ENCODE data around the gene BBOF1. TPM values are rescaled to one million over a fixed set of nuclear protein-coding genes. Genes with fewer than 3 reads are reported as not detected.
"Not testable (repeated sequence)": the region's sequence is repeated elsewhere in the genome, so short reads cannot be mapped to it uniquely, and the experiment has no call there.

BBOF1 gene
- total and polyA plus RNA-seq, 2 experiments from 2014 or later: 6.4 to 18.2 TPM

GRCh38 chr14:73996731-73997107 lies 22.4 kb upstream of the BBOF1 start:
- Histone ChIP-seq H3K9me2 (ENCODE audit: insufficient read depth) (no peaks in the 10 kb centered on the region), H3K36me3 (ENCODE audit: low read depth) (peaks cover 5% of the 10 kb centered on the region; the same call in 1 of the 2 replicates), H4K20me1 (ENCODE audit: insufficient read depth) (no peaks in the 10 kb centered on the region), H3K27ac (no peak overlapping the region), H3K4me3 (no peak overlapping the region), H3K79me2 (ENCODE audit: insufficient read depth) (no peaks in the 10 kb centered on the region), H3K9ac (no peak overlapping the region), H3K4me1 (ENCODE audit: insufficient read depth) (no peaks in the 10 kb centered on the region), H3F3A (ENCODE audit: insufficient read depth) (no peaks in the 10 kb centered on the region), H2AFZ (no peak overlapping the region), H3K9me3 (ENCODE audit: low read depth) (no peaks in the 10 kb centered on the region), H3K27me3 (replicated peaks; ENCODE audit: insufficient read depth) (no peaks in the 10 kb centered on the region), H3K4me2 (ENCODE audit: unreplicated experiment) (no peak overlapping the region)
- in situ Hi-C loops (cut with MboI): no loop called here
- WGBS, 2 experiments (ENCODE audit: low coverage in 1 of 2, low lambda C conversion rate in 2 of 2, missing lambda C conversion rate in 2 of 2): 85 to 93% methylated on average over 2 of the region's 2 CpGs
- DNase-seq: no peak
- no peak for TF ChIP-seq EZH2 (IDR thresholded peaks at IDR 0.05; ENCODE audit: insufficient read depth, poor library complexity, severe bottlenecking)
- no peak for TF ChIP-seq EZH2phosphoT487 (IDR thresholded peaks at IDR 0.05; ENCODE audit: insufficient read depth, low read depth)

- Histone ChIP-seq H3F3A (ENCODE audit: insufficient read depth) (no peaks in the 10 kb centered on the region), H3K27ac (no peak overlapping the region), H3K4me3 (no peak overlapping the region), H3K36me3 (ENCODE audit: low read depth) (peaks cover 5% of the 10 kb centered on the region; the same call in 1 of the 2 replicates), H3K4me2 (ENCODE audit: unreplicated experiment) (no peak overlapping the region), H3K4me1 (ENCODE audit: insufficient read depth) (no peaks in the 10 kb centered on the region), H2AFZ (no peak overlapping the region), H3K9me2 (ENCODE audit: insufficient read depth) (no peaks in the 10 kb centered on the region), H3K9ac (no peak overlapping the region), H3K79me2 (ENCODE audit: insufficient read depth) (no peaks in the 10 kb centered on the region), H3K27me3 (replicated peaks; ENCODE audit: insufficient read depth) (no peaks in the 10 kb centered on the region), H4K20me1 (ENCODE audit: insufficient read depth) (no peaks in the 10 kb centered on the region), H3K9me3 (ENCODE audit: low read depth) (no peaks in the 10 kb centered on the region)
- 94 to 95% methylated on average over 1 of the region's 1 CpG for WGBS, 2 experiments (ENCODE audit: low coverage in 1 of 2, low lambda C conversion rate in 2 of 2, missing lambda C conversion rate in 2 of 2)
- TF ChIP-seq EZH2 (IDR thresholded peaks at IDR 0.05; ENCODE audit: insufficient read depth, poor library complexity, severe bottlenecking) (no peak), EZH2phosphoT487 (IDR thresholded peaks at IDR 0.05; ENCODE audit: insufficient read depth, low read depth) (no peak)
- DNase-seq: no peak
- in situ Hi-C loops (cut with MboI): no loop called here
Observed at GRCh38 chr14:73997108-73997943, 21.8 kb upstream of the BBOF1 start.

DNA sequence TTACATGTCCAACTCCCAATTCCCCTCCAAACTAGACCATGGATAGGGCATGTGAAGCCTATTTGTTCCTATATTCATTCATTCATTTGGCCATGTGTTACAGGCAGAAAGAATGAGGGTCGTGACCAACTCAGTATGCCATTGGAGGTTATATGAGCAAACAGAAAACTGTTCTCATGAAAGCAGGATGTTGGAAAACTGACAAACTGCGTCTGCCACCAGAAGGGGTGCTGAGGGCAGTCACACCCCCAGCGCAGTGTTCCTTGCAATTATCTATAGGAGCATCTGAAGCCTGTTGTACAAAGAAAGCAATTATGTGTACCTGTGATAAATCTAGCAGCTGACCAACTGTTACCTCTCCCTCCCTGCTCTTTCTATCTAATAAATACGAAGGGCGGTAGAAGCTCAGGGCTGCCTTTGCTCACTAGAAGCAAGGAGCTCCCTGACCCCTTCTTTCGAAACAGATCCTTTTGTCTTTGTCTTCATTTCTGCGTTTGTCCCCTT lies 21.2 kb upstream of the BBOF1 start:
- Histone ChIP-seq H3K27me3 (replicated peaks; ENCODE audit: insufficient read depth) (no peaks in the 10 kb centered on the region), H3F3A (ENCODE audit: insufficient read depth) (no peaks in the 10 kb centered on the region), H2AFZ (no peak overlapping the region), H3K9ac (no peak overlapping the region), H3K36me3 (ENCODE audit: low read depth) (peaks cover 5% of the 10 kb centered on the region; the same call in 1 of the 2 replicates), H3K79me2 (ENCODE audit: insufficient read depth) (no peaks in the 10 kb centered on the region), H4K20me1 (ENCODE audit: insufficient read depth) (no peaks in the 10 kb centered on the region), H3K9me2 (ENCODE audit: insufficient read depth) (no peaks in the 10 kb centered on the region), H3K4me1 (ENCODE audit: insufficient read depth) (no peaks in the 10 kb centered on the region), H3K4me2 (ENCODE audit: unreplicated experiment) (no peak overlapping the region), H3K9me3 (ENCODE audit: low read depth) (no peaks in the 10 kb centered on the region), H3K4me3 (no peak overlapping the region), H3K27ac (no peak overlapping the region)
- in situ Hi-C loops (cut with MboI): no loop called here
- 92 to 95% methylated on average over 7 of the region's 7 CpGs for WGBS, 2 experiments (ENCODE audit: low coverage in 1 of 2, low lambda C conversion rate in 2 of 2, missing lambda C conversion rate in 2 of 2)
- no peak for TF ChIP-seq EZH2 (IDR thresholded peaks at IDR 0.05; ENCODE audit: insufficient read depth, poor library complexity, severe bottlenecking)
- DNase-seq: no peak

- no peaks in the 10 kb centered on the region for H3F3A ChIP-seq (ENCODE audit: insufficient read depth)
- no peak overlapping the region for H3K4me3 ChIP-seq
- H4K20me1 ChIP-seq (ENCODE audit: insufficient read depth): no peaks in the 10 kb centered on the region
- H3K9me3 ChIP-seq (ENCODE audit: low read depth): no peaks in the 10 kb centered on the region
- WGBS, 2 experiments (ENCODE audit: low coverage in 1 of 2, low lambda C conversion rate in 2 of 2, missing lambda C conversion rate in 2 of 2): 71 to 91% methylated on average over 2 of the region's 2 CpGs
- H3K27ac ChIP-seq: no peak overlapping the region
- H3K79me2 ChIP-seq (ENCODE audit: insufficient read depth): no peaks in the 10 kb centered on the region
- H3K36me3 ChIP-seq (ENCODE audit: low read depth): peaks cover 5% of the 10 kb centered on the region; the same call in 1 of the 2 replicates
- TF ChIP-seq EZH2phosphoT487 (IDR thresholded peaks at IDR 0.05; ENCODE audit: insufficient read depth, low read depth): no peak
- H3K27me3 ChIP-seq (replicated peaks; ENCODE audit: insufficient read depth): no peaks in the 10 kb centered on the region
- H3K9ac ChIP-seq: no peak overlapping the region
- H2AFZ ChIP-seq: no peak overlapping the region
- H3K4me2 ChIP-seq (ENCODE audit: unreplicated experiment): no peak overlapping the region
- H3K9me2 ChIP-seq (ENCODE audit: insufficient read depth): no peaks in the 10 kb centered on the region
- no peaks in the 10 kb centered on the region for H3K4me1 ChIP-seq (ENCODE audit: insufficient read depth)
- DNase-seq: no peak
- in situ Hi-C loops (cut with MboI): no loop called here
Observed at GRCh38 chr14:73998726-73999125, 20.4 kb upstream of the BBOF1 start.

DNA sequence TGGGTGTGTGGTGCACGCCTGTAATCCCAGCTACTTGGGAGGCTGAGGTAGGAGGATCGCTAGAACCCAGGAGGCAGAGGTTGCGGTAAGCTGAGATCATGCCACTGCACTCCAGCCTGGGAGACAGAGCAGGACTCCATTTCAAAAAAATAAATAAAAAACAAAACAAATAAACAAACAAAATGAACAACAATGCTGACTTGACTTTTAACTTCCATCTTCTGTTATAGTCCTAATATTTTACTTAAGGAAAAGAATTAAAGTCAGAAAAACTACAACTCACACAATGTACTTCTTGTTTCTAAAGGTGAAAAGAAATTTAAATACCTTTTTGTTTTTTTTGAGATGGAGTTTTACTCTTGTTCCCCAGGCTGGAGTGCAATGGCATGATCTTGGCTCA lies 13.5 kb upstream of the BBOF1 start:
- H3K4me3 ChIP-seq; H3K4me1 ChIP-seq (ENCODE audit: insufficient read depth); H3K27ac ChIP-seq; DNase-seq; H3K4me2 ChIP-seq (ENCODE audit: unreplicated experiment); H3K79me2 ChIP-seq (ENCODE audit: insufficient read depth); H4K20me1 ChIP-seq (ENCODE audit: insufficient read depth); H3K9me3 ChIP-seq (ENCODE audit: low read depth); H3K9me2 ChIP-seq (ENCODE audit: insufficient read depth); H3K36me3 ChIP-seq (ENCODE audit: low read depth); H3F3A ChIP-seq (ENCODE audit: insufficient read depth); in situ Hi-C loops (cut with MboI); H2AFZ ChIP-seq; H3K27me3 ChIP-seq (replicated peaks; ENCODE audit: insufficient read depth); H3K9ac ChIP-seq: not testable (repeated sequence)
- WGBS, 2 experiments (ENCODE audit: low coverage in 1 of 2, low lambda C conversion rate in 2 of 2, missing lambda C conversion rate in 2 of 2): 98 to 100% methylated on average over 3 of the region's 3 CpGs
